Measurements from ENCODE around the gene GNG7. TPM values are rescaled to one million over a fixed set of nuclear protein-coding genes. Genes with fewer than 3 reads are reported as not detected.

GNG7 gene
- total RNA-seq, 4 donors from 2014 or later = 1.3 to 3.9 (median 1.8) TPM

DNA sequence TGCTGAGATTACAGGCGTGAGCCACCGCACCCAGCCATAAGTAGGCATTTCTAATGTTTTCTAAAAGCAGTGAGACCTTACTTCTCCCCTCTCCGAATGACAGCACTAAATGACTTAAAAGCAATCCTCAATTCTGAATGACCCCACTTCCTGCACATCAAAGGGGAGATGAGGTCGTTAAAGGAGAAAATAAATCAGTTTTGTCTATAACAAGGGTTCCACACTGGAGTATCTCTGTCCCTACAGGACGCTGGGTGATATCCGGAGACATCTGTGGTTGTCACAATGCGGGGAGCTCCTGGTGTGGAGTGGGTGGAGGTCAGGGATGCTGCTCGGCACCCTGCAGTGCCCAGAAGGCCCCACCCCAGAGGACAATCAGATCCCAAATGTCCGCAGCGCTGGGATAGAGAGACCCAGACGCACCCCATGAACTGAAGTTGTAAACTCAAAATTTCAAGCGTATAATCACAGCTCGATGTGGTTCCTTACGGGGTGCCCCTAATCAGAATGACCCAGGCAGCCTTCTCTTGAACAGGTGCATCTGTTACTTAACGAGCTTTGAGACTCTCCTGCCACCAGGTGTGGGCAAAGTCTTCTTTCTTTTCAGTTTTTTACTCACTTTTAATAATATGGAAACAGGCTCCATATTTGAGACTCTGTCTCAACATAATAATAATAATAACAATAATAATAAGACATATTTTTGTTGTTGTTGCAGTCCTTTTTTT is 2.9 kb downstream of the GNG7 start:
- DNase-seq (ENCODE audit: low spot score) (no peak), ATAC-seq (ENCODE audit: low FRiP score) (no peak)
- TF ChIP-seq, protein P1, sequence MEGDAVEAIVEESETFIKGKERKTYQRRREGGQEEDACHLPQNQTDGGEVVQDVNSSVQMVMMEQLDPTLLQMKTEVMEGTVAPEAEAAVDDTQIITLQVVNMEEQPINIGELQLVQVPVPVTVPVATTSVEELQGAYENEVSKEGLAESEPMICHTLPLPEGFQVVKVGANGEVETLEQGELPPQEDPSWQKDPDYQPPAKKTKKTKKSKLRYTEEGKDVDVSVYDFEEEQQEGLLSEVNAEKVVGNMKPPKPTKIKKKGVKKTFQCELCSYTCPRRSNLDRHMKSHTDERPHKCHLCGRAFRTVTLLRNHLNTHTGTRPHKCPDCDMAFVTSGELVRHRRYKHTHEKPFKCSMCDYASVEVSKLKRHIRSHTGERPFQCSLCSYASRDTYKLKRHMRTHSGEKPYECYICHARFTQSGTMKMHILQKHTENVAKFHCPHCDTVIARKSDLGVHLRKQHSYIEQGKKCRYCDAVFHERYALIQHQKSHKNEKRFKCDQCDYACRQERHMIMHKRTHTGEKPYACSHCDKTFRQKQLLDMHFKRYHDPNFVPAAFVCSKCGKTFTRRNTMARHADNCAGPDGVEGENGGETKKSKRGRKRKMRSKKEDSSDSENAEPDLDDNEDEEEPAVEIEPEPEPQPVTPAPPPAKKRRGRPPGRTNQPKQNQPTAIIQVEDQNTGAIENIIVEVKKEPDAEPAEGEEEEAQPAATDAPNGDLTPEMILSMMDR (IDR thresholded peaks at IDR 0.05) = no peak

DNA sequence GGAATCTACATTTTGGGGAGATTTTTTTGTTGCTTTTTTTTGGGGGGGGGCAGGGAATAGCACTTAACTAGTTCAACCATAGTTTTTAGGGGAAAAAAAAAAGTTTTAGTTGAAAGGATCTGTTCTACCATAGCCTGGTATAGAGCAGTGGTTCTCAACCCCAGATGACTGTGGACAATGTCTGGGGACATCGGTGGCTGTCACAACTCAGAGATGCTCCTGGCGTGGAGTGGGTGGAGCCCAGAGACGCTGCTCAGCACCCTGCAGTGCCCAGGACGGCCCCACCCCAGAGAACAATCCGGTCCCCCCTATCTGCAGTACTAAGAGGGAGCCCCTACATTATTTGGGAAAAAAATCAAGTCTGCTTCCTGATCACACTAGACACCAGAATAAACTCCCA is 8.3 kb downstream of the GNG7 start:
- ATAC-seq (ENCODE audit: low FRiP score) = no peak
- TF ChIP-seq, protein P1 (IDR thresholded peaks at IDR 0.05) = no peak
- no peak for DNase-seq (ENCODE audit: low spot score)

DNA sequence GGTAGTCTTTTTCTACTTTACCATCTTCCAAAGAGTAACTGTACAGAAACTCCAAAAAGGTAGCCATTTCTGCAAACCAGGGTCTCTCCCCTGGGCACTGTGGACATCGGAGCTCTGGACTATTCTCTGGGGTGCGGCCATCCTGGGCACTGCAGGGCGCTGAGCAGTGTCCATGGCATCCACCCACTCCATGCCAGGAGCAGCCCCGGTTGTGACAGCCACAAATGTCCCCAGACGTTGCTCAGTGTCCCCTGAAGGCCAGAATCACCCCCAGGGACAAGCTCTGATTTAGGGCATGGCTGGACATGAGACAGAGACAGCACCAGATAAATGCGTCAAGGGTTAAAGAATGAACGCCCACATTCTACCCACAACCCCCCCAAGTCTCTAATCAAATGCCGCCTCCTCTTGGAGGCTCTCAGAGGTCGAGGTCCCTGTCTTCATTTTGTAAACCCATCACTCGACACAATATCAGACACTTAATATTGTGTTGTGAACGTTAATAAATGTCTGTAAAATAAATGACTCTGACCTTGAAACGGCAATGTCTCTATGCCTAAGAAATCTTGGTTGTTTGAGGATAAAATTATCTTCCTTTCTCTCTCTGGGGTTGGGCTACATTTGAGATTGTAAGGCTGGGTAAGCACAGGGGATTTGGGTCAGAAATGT is 8.9 kb downstream of the GNG7 start:
- ATAC-seq (ENCODE audit: low FRiP score) = no peak
- TF ChIP-seq, protein P1 (IDR thresholded peaks at IDR 0.05) = no peak
- DNase-seq (ENCODE audit: low spot score) = no peak

DNA sequence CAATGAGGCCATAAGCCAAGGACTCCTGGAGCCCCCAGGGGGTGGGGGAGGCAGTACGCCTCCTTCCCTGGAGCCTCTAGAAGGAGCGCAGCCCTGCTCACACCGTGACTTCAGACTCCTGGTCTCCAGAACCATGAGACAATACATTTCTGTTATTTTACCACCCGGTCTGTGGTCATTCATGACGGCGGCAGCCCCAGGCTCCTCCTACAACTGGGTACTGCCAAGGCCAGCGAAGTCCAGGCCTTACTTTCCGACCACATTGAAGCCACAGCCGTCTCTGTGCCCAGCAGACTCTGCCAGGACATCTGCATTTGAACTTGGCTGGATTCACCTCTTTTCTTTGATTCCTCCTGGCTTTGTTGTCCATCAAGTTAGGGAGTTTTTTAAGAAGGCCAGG is 10.5 kb downstream of the GNG7 start:
- ATAC-seq (ENCODE audit: low FRiP score) (no peak), DNase-seq (ENCODE audit: low spot score) (no peak)
- TF ChIP-seq, protein P1 (IDR thresholded peaks at IDR 0.05) = no peak

DNA sequence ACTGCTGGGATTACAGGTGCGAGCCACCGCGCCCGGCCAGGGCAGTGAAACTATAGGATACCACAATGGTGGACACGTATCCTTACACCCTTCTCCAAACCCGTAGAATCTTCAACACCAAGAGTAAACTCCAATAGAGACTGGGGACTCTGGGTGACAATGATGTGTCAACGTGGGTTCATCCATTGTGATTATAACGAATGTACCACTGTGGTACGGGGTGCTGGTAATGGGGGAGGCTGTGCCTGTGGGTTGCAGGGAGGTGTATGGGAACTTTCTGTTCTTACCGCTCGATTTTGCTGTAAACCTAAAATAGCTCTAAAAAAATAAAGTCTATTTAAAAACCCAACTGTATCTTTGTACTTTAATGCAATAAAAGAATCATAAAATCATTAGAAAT is 11.6 kb downstream of the GNG7 start:
- DNase-seq (ENCODE audit: low spot score) = no peak

DNA sequence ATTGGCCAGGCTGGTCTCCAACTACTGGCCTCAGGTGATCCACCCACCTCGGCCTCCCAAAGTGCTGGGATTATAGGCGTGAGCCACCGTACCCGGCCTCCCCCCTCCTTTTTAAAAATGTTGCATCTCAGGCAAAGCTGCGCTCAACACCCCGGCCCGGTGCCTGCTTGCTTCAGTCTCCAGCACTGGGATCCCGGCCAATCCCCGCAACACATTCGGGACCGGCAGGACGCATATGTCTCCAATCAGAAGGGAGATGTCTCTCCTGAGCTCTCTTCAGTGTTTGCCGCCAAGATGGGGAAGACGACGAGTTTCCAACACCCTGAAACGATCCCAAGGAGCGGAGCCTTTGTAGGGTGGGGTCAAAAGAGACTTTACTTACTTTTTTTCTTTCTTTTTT is 16.1 kb downstream of the GNG7 start:
- TF ChIP-seq, protein P1 (IDR thresholded peaks at IDR 0.05) = no peak
- ATAC-seq (ENCODE audit: low FRiP score) (no peak), DNase-seq (ENCODE audit: low spot score) (no peak)

More for the DNA sequence above, 11.6 kb downstream of the GNG7 start:
- no peak for ATAC-seq (ENCODE audit: low FRiP score)
- TF ChIP-seq, protein P1 (IDR thresholded peaks at IDR 0.05) = no peak
